Fibroblast of pulmonary artery (primary cell): Measurements from ENCODE around the gene UCN.
"Not testable (repeated sequence)": the region's sequence is repeated elsewhere in the genome, so short reads cannot be mapped to it uniquely, and the experiment has no call there.

ENCODE experiments used
- DNase-seq: peaks from one replicate; pipeline ENCODE4 v3.0.0-alpha.2; 2010; ENCODE audit warnings: low read depth
- H3K4me3 ChIP-seq: replicated peaks from 2 replicates; pipeline ENCODE4 v1.5.1; 2011; ENCODE audit warnings: low read depth, mild to moderate bottlenecking, control low read depth, low read length, moderate library complexity
- CTCF ChIP-seq: IDR thresholded peaks from 2 replicates; pipeline ENCODE4 v1.5.1; 2011; ENCODE audit warnings: mild to moderate bottlenecking, control low read depth, low read length, inconsistent platforms; ENCODE audit errors: missing control alignments

The UCN gene

GRCh38 chr2:27308359-27308881 is at the start of gene UCN:
Gene UCN, minus strand, starts transcription at chr2:27308445. Its CDS starts 550 bp downstream, at chr2:27307895.
- TF ChIP-seq CTCF, result no peak
- peak; percentile 55 for DNase-seq
- no peak within 1 kb of the TSS for H3K4me3 ChIP-seq

GRCh38 chr2:27356382-27357181 is 48.3 kb upstream of the UCN start, which contains the start of gene GTF3C2:
Gene GTF3C2, minus strand, starts transcription at chr2:27356764. Its CDS starts 13,210 bp downstream, at chr2:27343554.
- no peak for TF ChIP-seq CTCF
- H3K4me3 ChIP-seq, result peak within 1 kb of the TSS; percentile 83
- DNase-seq, result peak; percentile 98

- DNase-seq, result peak; percentile 61
- TF ChIP-seq CTCF, result no peak
- peak overlapping the region; percentile 83 for H3K4me3 ChIP-seq
These were observed 47.8 kb upstream of the UCN start for GRCh38 chr2:27356056-27356381.

- no peak overlapping the region for H3K4me3 ChIP-seq
- no peak for DNase-seq
- TF ChIP-seq CTCF, result no peak
These were observed 46.3 kb upstream of the UCN start for GRCh38 chr2:27354597-27354927.

GRCh38 chr2:27353762-27354596 is 45.7 kb upstream of the UCN start:
- H3K4me3 ChIP-seq, result no peak overlapping the region
- no peak for DNase-seq
- no peak for TF ChIP-seq CTCF

GRCh38 chr2:27353386-27353761 is 45.1 kb upstream of the UCN start:
- not testable (repeated sequence) for DNase-seq, H3K4me3 ChIP-seq

GRCh38 chr2:27351802-27352598 is 43.8 kb upstream of the UCN start:
- no peak overlapping the region for H3K4me3 ChIP-seq
- no peak for DNase-seq
- no peak for TF ChIP-seq CTCF
